Tibial artery (tissue), 4 donors: ENCODE results near the gene FBXO27.

Source experiments
- DNase-seq, 2 donors: peaks; one replicate each; pipeline ENCODE4 v3.0.0-alpha.2; 2019
- H3K27ac ChIP-seq, 2 donors: fragments of 200-600 bp; sonication (generic) in 1 of 2; 1 replicate in 1 of 2; 2 replicates in 1 of 2; pipeline ENCODE4 v1.5.1; 2018 to 2019; ENCODE audit warnings: mild to moderate bottlenecking in 1 of 2
- H3K27me3 ChIP-seq, 2 donors: fragments of 200-600 bp; sonication (generic) in 1 of 2; one replicate each; pipeline versions ENCODE4 v1.5.1 to v1.6.0; 2016 to 2019
- H3K36me3 ChIP-seq, 3 donors: fragments of 200-600 bp; sonication (generic) in 2 of 3; one replicate each; pipeline ENCODE4 v1.5.1; 2016 to 2019; ENCODE audit warnings: mild to moderate bottlenecking in 2 of 3
- H3K4me1 ChIP-seq, 4 donors: fragments of 200-600 bp; sonication (generic) in 2 of 4; 1 replicate in 3 of 4; 2 replicates in 1 of 4; pipeline ENCODE4 v1.5.1; 2016 to 2019
- H3K4me3 ChIP-seq, 2 donors: fragments of 200-600 bp; sonication (generic) in 1 of 2; 1 replicate in 1 of 2; 2 replicates in 1 of 2; pipeline ENCODE4 v1.5.1; 2018 to 2019; ENCODE audit warnings: mild to moderate bottlenecking in 2 of 2
- H3K9me3 ChIP-seq, 3 donors: fragments of 200-600 bp; sonication (generic) in 1 of 3; one replicate each; pipeline ENCODE4 v1.5.1; 2016 to 2019
- intact Hi-C: fragments of 100-400 bp; cut with DNase I; formaldehyde crosslinking; loops from one replicate; pipeline ENCODE4 v1.15.0; 2023; ENCODE audit warnings: low total_unique reads
- TF ChIP-seq, protein P1 (sequence below), 2 experiments: fragments of 200-600 bp in 1 of 2; fragments of 450-650 bp in 1 of 2; IDR thresholded peaks; one replicate each; pipeline ENCODE4 v1.5.1; 2017 to 2019; ENCODE audit warnings: antibody characterized with exemption in 2 of 2, mild to moderate bottlenecking in 1 of 2, moderate library complexity in 1 of 2

The FBXO27 gene

DNA sequence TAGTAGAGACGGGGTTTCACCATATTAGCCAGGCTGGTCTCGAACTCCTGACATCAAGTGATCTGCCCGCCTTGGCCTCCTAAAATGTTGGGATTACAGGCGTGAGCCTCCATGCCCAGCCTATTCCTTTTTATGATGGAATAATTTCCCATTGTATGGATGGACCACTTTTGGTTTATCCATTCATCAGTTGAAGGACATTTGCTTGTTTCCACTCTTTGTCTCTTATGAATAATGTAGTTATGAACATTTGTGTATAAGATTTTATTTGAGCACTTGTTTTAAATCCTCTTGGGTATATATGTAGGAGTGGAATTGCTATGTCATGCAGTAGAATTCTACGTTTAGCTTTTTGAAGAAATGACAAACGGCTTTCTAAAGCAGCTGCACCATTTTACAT lies 23.3 kb downstream of the FBXO27 start:
- H3K27me3 ChIP-seq, result no peaks in the 10 kb centered on the region
- no peaks in the 10 kb centered on the region for H3K4me1 ChIP-seq
- intact Hi-C loops, result no loop called here
- H3K9me3 ChIP-seq, result no peaks in the 10 kb centered on the region
- DNase-seq, result no peak
- no peak overlapping the region for H3K4me3 ChIP-seq
- H3K27ac ChIP-seq, result no peak overlapping the region
- H3K36me3 ChIP-seq, result no peaks in the 10 kb centered on the region
- TF ChIP-seq, protein P1, sequence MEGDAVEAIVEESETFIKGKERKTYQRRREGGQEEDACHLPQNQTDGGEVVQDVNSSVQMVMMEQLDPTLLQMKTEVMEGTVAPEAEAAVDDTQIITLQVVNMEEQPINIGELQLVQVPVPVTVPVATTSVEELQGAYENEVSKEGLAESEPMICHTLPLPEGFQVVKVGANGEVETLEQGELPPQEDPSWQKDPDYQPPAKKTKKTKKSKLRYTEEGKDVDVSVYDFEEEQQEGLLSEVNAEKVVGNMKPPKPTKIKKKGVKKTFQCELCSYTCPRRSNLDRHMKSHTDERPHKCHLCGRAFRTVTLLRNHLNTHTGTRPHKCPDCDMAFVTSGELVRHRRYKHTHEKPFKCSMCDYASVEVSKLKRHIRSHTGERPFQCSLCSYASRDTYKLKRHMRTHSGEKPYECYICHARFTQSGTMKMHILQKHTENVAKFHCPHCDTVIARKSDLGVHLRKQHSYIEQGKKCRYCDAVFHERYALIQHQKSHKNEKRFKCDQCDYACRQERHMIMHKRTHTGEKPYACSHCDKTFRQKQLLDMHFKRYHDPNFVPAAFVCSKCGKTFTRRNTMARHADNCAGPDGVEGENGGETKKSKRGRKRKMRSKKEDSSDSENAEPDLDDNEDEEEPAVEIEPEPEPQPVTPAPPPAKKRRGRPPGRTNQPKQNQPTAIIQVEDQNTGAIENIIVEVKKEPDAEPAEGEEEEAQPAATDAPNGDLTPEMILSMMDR (IDR thresholded peaks at IDR 0.05), result no peak

GRCh38 chr19:39008137-39008536 lies 24.2 kb downstream of the FBXO27 start:
- Histone ChIP-seq H3K4me1 (no peaks in the 10 kb centered on the region), H3K27me3 (no peaks in the 10 kb centered on the region), H3K9me3 (no peaks in the 10 kb centered on the region), H3K36me3 (no peaks in the 10 kb centered on the region), H3K27ac (no peak overlapping the region), H3K4me3 (no peak overlapping the region)
- DNase-seq, result no peak
- TF ChIP-seq, protein P1 (IDR thresholded peaks at IDR 0.05), result no peak
- intact Hi-C loops, result no loop called here

DNA sequence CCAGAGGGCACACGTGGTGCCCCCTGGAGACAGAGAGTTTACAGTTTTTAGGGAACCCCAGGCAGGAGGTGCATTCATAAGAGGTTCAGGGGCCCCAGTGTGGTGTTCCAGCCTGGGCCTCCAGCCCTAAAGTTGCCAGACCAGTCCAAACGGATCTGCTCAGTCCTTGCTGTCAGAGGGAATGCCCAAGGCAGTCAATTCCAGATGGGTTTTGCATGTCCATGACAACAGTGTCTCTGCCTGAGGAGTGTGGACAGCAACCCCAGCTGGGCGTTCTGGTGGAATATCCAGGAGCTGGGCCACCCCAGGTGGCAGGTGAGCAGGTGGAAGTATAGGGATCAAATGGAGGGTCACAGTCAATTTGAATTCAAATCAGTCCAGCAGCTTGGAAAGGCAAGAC lies 25.3 kb downstream of the FBXO27 start:
- Histone ChIP-seq H3K36me3 (no peaks in the 10 kb centered on the region), H3K27ac (no peak overlapping the region), H3K4me3 (no peak overlapping the region), H3K27me3 (no peaks in the 10 kb centered on the region), H3K9me3 (no peaks in the 10 kb centered on the region), H3K4me1 (no peaks in the 10 kb centered on the region)
- TF ChIP-seq, protein P1 (IDR thresholded peaks at IDR 0.05), result no peak
- DNase-seq, result no peak
- intact Hi-C loops, result no loop called here

GRCh38 chr19:39004403-39004802 lies 27.9 kb downstream of the FBXO27 start:
- no peak for DNase-seq
- Histone ChIP-seq H3K27ac (no peak overlapping the region), H3K4me1 (no peaks in the 10 kb centered on the region), H3K27me3 (no peaks in the 10 kb centered on the region), H3K4me3 (no peak overlapping the region), H3K9me3 (no peaks in the 10 kb centered on the region), H3K36me3 (no peaks in the 10 kb centered on the region)
- TF ChIP-seq, protein P1 (IDR thresholded peaks at IDR 0.05), result no peak
- intact Hi-C loops, result no loop called here

DNA sequence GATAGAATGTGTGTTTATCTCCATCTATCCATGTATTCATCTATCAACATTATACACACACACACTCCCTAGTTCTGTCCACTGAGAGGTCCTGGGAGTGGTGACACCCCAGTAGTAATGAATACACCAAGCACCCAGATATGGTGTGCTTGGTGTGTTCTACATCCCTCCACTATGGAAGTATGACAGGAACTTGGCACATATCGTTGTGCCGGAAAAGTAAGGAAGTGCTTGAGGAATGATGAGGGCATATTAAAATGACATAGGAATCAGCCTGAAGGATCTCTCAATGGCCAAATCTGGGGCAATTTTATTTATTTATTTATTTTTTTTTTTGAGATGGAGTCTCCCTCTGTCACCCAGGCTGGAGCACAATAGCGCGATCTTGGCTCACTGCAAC lies 28.6 kb downstream of the FBXO27 start:
- Histone ChIP-seq H3K9me3 (no peaks in the 10 kb centered on the region), H3K27ac (no peak overlapping the region), H3K4me1 (no peaks in the 10 kb centered on the region), H3K27me3 (no peaks in the 10 kb centered on the region), H3K36me3 (no peaks in the 10 kb centered on the region), H3K4me3 (no peak overlapping the region)
- intact Hi-C loops, result no loop called here
- TF ChIP-seq, protein P1 (IDR thresholded peaks at IDR 0.05), result no peak
- no peak for DNase-seq

- no peaks in the 10 kb centered on the region for H3K36me3 ChIP-seq
- no peak overlapping the region for H3K4me3 ChIP-seq
- intact Hi-C loops, result no loop called here
- no peaks in the 10 kb centered on the region for H3K4me1 ChIP-seq
- TF ChIP-seq, protein P1 (IDR thresholded peaks at IDR 0.05), result no peak
- no peaks in the 10 kb centered on the region for H3K27me3 ChIP-seq
- no peaks in the 10 kb centered on the region for H3K9me3 ChIP-seq
- H3K27ac ChIP-seq, result no peak overlapping the region
- no peak for DNase-seq
Observed at GRCh38 chr19:39003188-39003587, 29.2 kb downstream of the FBXO27 start.
